Measurements from ENCODE around the gene SCARB1.

- TF ChIP-seq CTCF (conservative IDR thresholded peaks at IDR 0.05; ENCODE audit: low read depth in 2 of 2): no peak
- TF ChIP-seq POLR2AphosphoS5 (IDR thresholded peaks at IDR 0.05; ENCODE audit: low read depth): no peak
- TF ChIP-seq ZNF331 (CRISPR knock-in tag; IDR thresholded peaks at IDR 0.05; ENCODE audit: low read depth): no peak
Observed at GRCh38 chr12:124870515-124870914, 6.9 kb upstream of the SCARB1 start.

All from GM23338 (cell line).